GM18951 (cell line): Measurements from ENCODE around the gene ANKRD11.

ENCODE experiments used
- POLR2A ChIP-seq: IDR thresholded peaks from 4 replicates; pipeline ENCODE4 v1.6.1; 2011; ENCODE audit warnings: mild to moderate bottlenecking; ENCODE audit not compliant: insufficient read length, insufficient read depth; ENCODE audit errors: extremely low read depth
- in situ Hi-C: fragments of 300-500 bp; cut with MboI; formaldehyde crosslinking; loops from one replicate; pipeline ENCODE4 v1.12.0; 2022; ENCODE audit warnings: low sequenced_read_pairs, mixed read lengths, inconsistent platforms; ENCODE audit not compliant: unreplicated experiment

The ANKRD11 gene

GRCh38 chr16:89297156-89297874 is 193.0 kb downstream of the ANKRD11 start:
- TF ChIP-seq POLR2A = no peak
- in situ Hi-C loops = no loop called here

DNA sequence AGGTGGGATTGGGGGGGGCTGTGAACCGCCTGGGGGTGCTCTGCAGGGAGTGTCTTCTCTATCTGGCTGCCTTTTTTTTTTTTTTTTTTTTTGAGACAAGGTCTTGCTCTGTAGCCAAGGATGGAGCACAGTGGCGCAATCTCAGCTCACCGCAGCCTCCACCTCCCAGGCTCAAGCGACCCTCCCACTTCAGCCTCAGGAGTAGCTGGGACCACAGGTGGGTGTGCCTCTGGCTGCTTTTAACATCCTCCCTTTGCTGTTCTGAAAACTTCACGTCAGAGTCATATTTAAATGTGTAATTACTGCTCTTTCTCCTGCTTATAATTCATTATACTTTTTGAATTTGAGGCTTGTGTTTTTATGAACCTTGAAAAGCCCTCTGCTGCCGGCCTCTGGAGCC is 194.4 kb downstream of the ANKRD11 start:
- in situ Hi-C loops = no loop called here
- no peak for TF ChIP-seq POLR2A

- in situ Hi-C loops = no loop called here
- no peak for TF ChIP-seq POLR2A
These were observed 195.1 kb downstream of the ANKRD11 start for GRCh38 chr16:89295071-89295900.

- in situ Hi-C loops = no loop called here
These were observed 195.9 kb downstream of the ANKRD11 start for GRCh38 chr16:89294486-89294885.

GRCh38 chr16:89293276-89294143 is 196.9 kb downstream of the ANKRD11 start:
- in situ Hi-C loops = no loop called here
- TF ChIP-seq POLR2A = no peak

More at GRCh38 chr16:89294486-89294885, 195.9 kb downstream of the ANKRD11 start:
- TF ChIP-seq POLR2A = no peak

DNA sequence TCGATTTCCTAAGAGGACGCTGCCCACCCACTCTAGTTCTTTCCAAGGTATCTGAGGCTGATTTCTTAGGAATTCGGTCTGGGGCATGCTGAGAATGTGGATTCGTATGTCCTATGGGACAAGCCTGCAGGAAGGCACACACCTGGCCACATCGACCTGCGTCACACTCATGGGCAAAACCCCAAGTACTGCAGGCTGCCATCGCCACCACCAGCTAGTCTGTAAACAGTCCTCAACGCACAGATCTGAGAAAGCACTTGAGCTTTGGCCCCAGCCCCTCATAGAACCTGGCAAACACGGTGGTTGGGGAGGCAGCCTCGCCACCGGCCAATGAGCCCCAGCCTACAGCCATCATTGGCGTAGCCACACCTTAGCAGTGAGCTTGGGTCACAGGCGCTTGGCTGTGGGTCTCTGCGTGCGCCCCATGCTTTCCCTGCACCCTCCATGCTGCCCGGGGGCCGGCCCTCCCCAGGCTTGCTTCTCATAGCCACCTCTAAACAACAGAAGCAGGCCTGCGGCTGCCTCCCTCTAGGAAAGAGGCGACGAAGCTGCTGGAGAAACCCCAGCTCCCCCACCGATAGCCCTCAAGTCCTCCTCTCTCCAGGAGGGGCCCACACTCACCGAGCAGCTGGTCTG is 197.8 kb downstream of the ANKRD11 start:
- in situ Hi-C loops = no loop called here
- no peak for TF ChIP-seq POLR2A

DNA sequence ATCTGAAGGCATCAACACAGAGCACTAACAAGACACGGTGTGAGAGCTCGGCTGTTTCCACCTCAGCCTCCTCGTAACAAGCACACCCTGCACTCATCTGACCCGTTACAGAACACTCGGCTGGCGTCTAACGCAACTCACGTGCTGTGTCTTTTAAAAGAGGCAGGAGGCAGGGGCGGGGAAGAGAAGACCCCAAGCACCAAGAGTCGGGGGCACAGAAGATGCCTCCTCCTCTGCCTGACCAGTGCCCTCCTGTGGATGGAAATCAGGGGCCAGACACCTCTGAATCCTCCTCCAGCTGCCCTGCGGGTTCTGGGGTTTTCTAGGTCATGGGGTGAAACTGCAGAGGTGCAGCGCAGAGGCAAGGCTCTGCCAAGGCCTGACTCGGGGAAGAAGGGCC is 198.6 kb downstream of the ANKRD11 start:
- no peak for TF ChIP-seq POLR2A
- in situ Hi-C loops = no loop called here

GRCh38 chr16:89291363-89291762 is 199.0 kb downstream of the ANKRD11 start:
- no peak for TF ChIP-seq POLR2A
- in situ Hi-C loops = no loop called here

- TF ChIP-seq POLR2A = no peak
- in situ Hi-C loops = no loop called here
These were observed 199.5 kb downstream of the ANKRD11 start for GRCh38 chr16:89290887-89291286.

- in situ Hi-C loops = no loop called here
- no peak for TF ChIP-seq POLR2A
These were observed 199.9 kb downstream of the ANKRD11 start for GRCh38 chr16:89290472-89290871.

GRCh38 chr16:89289428-89290395 is 200.6 kb downstream of the ANKRD11 start:
- in situ Hi-C loops = no loop called here
- TF ChIP-seq POLR2A = no peak

DNA sequence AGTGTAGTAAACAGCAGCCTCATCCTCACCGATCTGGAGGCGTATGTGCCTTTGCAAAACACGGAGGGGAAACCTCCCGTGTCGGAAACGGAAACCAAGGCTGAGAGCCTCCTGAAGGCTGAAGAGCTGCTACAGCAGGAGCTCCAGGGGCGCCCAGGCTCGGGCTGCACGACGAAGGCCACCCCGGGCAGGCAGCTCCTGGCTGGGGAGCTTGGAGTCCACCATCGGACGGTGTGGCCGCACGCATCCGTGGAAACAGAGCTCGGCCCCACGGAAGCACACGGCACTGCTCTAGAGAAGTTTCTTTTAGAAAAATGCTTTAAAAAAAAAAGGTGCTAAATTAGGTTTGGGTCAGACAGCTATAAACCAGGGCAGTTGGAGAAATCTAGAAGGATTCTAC is 201.4 kb downstream of the ANKRD11 start:
- no peak for TF ChIP-seq POLR2A
- in situ Hi-C loops = no loop called here
